Measurements from ENCODE around the gene ATP1A1.

- no peak for TF ChIP-seq ETS1 (conservative IDR thresholded peaks at IDR 0.05; ENCODE audit: control insufficient read depth, low read depth, low read length)
- no peak for TF ChIP-seq CTCF (IDR thresholded peaks at IDR 0.05 in 2 of 3, conservative IDR thresholded peaks at IDR 0.05 in 1 of 3; ENCODE audit: insufficient read depth in 2 of 3, low read depth in 1 of 3, low read length in 3 of 3)
- TF ChIP-seq HDAC2 (IDR thresholded peaks at IDR 0.05): no peak
Observed at GRCh38 chr1:116391185-116391584, 18.1 kb downstream of the ATP1A1 start.
